T-helper 2 cell treated with Interferon-gamma antibody and Interleukin-4, amounts not matched to agents 5 μg/mL and 100 μg/mL, for 36 hours (primary cell): ENCODE measurements around the gene ZNF853.
"Not testable (repeated sequence)": the region's sequence is repeated elsewhere in the genome, so short reads cannot be mapped to it uniquely, and the experiment has no call there.

ENCODE experiments used
- DNase-seq: peaks from one replicate; pipeline ENCODE4 v3.0.0; 2021; ENCODE audit warnings: low spot score
- H3K27ac Mint-ChIP-seq: one replicate; pipeline ENCODE4 v1.8.0; 2021; ENCODE audit warnings: mild to moderate bottlenecking, mixed read lengths
- H3K27me3 Mint-ChIP-seq: one replicate; pipeline ENCODE4 v1.8.0; 2021; ENCODE audit warnings: low read depth, mixed read lengths
- H3K36me3 Mint-ChIP-seq: one replicate; pipeline ENCODE4 v1.8.0; 2021; ENCODE audit warnings: low read depth, mixed read lengths
- H3K4me1 Mint-ChIP-seq: one replicate; pipeline ENCODE4 v1.8.0; 2021; ENCODE audit warnings: low read depth, mixed read lengths
- H3K4me3 Mint-ChIP-seq: one replicate; pipeline ENCODE4 v1.8.0; 2022; ENCODE audit warnings: mild to moderate bottlenecking, moderate library complexity, mixed read lengths
- H3K9me3 Mint-ChIP-seq: one replicate; pipeline ENCODE4 v1.8.0; 2021; ENCODE audit warnings: mixed read lengths

The ZNF853 gene

GRCh38 chr7:6656413-6656812 lies 41.0 kb downstream of the ZNF853 start:
- Mint-ChIP-seq H3K4me1 (no peaks in the 10 kb centered on the region), H3K27me3 (peaks cover 3% of the 10 kb centered on the region), H3K27ac (no peak overlapping the region), H3K9me3 (no peaks in the 10 kb centered on the region), H3K36me3 (peaks cover 19% of the 10 kb centered on the region), H3K4me3 (no peak overlapping the region)
- DNase-seq, result no peak

- H3K27ac Mint-ChIP-seq, result no peak overlapping the region
- H3K27me3 Mint-ChIP-seq, result peaks cover 13% of the 10 kb centered on the region
- H3K9me3 Mint-ChIP-seq, result no peaks in the 10 kb centered on the region
- DNase-seq, result no peak
- H3K4me3 Mint-ChIP-seq, result no peak overlapping the region
- H3K4me1 Mint-ChIP-seq, result no peaks in the 10 kb centered on the region
- H3K36me3 Mint-ChIP-seq, result peaks cover 11% of the 10 kb centered on the region
Measured at GRCh38 chr7:6658618-6659345, 43.4 kb downstream of the ZNF853 start.

- H3K36me3 Mint-ChIP-seq, H3K4me3 Mint-ChIP-seq: not testable (repeated sequence)
- peaks cover 63% of the 10 kb centered on the region for H3K9me3 Mint-ChIP-seq
Measured at GRCh38 chr7:6670851-6671250, 55.4 kb downstream of the ZNF853 start.

More at GRCh38 chr7:6670851-6671250, 55.4 kb downstream of the ZNF853 start:
- H3K27me3 Mint-ChIP-seq, DNase-seq, H3K27ac Mint-ChIP-seq, H3K4me1 Mint-ChIP-seq: not testable (repeated sequence)
